Stimulated activated naive CD4-positive, alpha-beta T cell (primary cell): Measurements from ENCODE around the gene PDP2.
A peak's percentile ranks its signal among the peaks of the same experiment; 100 is the strongest.
"Not testable (repeated sequence)": the region's sequence is repeated elsewhere in the genome, so short reads cannot be mapped to it uniquely, and the experiment has no call there.

ENCODE experiments used
- DNase-seq, 6 experiments: peaks; one replicate each; lab custom pipeline; 2025; lab: John Stamatoyannopoulos, UW

The PDP2 gene

DNA sequence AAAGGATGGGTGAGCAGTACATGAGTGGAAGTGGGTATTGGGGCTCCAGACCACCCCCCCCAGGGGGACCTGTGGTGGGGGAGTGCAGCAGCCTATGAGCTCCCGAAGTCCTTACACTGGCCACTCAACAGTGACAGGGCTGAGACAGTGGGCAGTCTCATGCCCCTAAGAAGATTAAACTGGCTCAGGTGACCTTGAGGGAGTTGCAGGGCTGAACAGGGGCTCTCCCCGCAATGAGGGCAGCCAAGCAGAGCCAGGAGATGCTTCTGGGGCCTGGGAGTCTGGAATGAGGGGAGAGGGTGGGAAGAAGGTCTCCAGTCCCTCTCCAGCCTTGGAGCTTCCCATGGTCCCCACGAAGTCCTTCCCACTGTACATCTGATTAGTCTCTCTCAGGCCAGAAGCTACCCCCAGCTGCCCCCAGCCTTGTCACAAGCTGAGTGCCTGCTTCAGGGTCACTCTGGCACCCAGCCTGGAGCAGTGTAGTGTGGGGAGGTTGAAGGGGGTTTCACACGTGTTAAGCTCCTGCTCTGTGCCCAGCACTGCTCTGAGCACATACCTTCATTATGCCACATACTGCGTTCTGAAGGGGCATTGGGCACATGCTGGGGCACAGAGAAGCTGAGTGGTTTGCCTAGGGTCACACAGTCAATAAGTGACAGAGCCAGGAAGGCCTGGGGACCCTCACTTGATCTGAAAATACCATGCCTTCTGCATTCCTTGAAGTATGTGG lies 39.4 kb downstream of the PDP2 start:
- no peak for DNase-seq

DNA sequence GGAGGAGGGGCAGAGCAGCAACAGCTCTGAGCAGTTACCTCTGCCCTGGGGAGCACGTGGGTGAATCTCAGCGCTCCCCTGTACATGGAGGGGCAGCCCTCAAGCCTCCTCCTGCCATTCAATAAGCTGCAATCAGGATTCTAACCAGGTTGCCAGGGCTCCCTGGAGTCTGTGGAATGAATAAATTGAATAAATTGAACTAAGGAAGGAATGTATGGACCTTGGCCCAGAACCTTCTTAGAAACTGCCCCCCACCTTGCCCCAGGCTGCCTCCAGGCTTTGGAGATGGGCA lies 39.9 kb downstream of the PDP2 start:
- DNase-seq, result no peak

DNA sequence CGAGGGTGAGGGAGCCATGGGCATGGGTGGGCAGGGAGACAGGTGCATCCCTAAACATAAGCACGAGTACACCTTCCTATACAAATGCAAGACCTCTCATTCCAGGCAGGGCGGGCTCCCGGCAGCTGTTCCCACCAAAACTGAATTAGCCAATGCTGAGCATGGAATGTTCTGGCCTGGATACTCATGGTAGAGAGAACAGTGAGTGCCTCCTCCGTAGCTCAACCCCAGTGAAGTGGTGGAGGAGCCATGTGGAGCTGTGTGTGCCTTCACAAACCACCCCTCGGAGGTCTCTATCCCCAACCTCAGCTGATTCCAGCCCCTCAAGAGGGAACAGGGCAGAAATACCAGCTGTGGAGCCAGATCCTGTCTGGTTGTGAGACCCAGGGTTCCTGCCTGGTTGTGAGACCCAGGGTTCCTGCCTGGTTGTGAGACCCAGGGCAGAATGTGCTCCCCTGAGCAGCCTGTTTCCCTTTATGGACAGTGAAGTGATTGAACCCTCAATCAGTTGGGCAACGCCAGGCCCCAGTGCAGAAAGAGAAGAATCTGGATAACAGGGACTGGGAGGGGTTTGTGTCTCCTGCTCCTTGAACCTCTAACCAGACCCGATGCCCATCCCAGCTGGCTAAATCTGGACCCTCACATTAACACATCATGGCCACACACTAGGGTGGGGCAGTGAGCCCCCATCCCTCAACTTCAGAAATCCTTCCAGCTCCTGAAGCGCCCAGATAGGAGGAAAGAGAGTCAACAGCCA lies 40.8 kb downstream of the PDP2 start:
- no peak for DNase-seq

GRCh38 chr16:66921729-66922450 lies 41.6 kb downstream of the PDP2 start:
- no peak for DNase-seq

- no peak for DNase-seq
Measured at GRCh38 chr16:66923247-66923731, 43.0 kb downstream of the PDP2 start.

DNA sequence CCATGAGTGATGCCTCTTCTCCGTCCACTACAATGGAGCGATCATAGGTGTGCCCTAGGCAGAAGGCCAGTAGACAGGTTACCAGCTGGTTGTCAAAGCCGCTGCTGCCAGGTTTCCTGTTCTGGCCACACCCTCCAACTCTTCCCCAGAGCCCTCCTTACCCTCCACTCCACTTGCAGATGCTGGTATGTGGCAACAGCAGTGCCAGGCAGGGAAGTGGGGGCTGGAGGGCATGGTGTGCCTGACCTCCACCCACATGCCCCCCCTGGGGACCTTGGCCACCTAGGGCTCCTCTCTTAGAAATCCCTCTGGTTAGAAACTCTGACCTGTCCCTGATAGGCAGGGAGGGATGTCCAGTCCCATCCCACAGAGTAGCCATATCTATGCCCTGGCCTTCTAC lies 43.6 kb downstream of the PDP2 start:
- DNase-seq, result no peak

- peak in 4 of 6 experiments; percentile 8 to 25 (median 13) for DNase-seq
Measured at GRCh38 chr16:66924527-66925321, 44.4 kb downstream of the PDP2 start.

DNA sequence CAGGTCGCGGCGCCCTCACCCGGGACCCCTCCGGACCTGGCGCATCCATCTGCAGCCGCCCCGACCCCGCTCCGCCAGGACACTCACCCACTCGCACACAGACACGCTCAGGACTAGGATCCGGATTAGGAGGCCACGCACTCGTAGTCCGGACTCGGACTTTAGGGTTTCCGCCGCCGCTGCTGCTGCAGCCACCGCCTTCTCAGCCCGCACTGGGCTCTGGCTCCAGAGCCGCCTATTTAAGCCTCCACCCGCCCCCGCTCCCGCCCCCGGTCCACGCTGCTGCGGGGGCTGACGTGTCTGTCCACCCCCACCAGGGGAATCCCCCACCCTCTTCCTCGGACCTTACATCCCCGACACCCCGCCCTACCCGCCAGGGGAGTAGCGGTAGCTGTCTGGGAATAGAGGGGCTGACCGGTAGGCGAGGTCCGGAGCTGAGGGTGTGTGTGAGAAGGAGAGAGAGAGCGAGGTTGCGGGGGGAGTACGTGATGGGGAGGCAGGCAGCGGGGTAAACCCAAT lies 45.1 kb downstream of the PDP2 start, which contains the start of gene RRAD:
RRAD (minus strand) TSS at position 214 of the 519 bp plus-strand sequence. CDS start 356 bp downstream, outside the sequence.
- DNase-seq, result no peak

GRCh38 chr16:66926171-66926947 lies 46.0 kb downstream of the PDP2 start:
- no peak for DNase-seq

DNA sequence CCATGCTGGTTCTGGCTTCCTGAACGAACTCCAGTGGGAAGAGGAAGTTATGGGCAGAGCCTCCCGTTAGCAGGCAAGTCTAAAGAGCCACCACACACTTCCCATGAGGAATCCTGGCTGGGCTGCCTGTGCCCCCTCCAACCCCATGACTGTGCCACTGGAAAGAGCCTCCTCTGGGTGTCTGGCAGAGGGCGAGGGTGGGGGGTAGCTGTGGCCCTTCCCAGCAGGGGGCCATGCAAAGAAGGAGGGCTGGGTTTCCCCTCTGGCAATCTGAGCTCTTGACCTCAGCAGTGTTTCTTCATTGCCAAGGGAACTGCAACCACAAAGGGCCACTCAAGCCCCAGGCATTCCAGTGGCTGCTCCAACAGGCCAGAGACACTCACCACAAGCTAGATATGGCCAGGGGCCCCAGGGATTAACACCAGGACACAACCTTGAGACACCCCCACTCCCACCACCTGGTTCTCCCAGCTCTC lies 46.7 kb downstream of the PDP2 start:
- no peak for DNase-seq

- no peak for DNase-seq
Measured at GRCh38 chr16:66927918-66928649, 47.8 kb downstream of the PDP2 start.

DNA sequence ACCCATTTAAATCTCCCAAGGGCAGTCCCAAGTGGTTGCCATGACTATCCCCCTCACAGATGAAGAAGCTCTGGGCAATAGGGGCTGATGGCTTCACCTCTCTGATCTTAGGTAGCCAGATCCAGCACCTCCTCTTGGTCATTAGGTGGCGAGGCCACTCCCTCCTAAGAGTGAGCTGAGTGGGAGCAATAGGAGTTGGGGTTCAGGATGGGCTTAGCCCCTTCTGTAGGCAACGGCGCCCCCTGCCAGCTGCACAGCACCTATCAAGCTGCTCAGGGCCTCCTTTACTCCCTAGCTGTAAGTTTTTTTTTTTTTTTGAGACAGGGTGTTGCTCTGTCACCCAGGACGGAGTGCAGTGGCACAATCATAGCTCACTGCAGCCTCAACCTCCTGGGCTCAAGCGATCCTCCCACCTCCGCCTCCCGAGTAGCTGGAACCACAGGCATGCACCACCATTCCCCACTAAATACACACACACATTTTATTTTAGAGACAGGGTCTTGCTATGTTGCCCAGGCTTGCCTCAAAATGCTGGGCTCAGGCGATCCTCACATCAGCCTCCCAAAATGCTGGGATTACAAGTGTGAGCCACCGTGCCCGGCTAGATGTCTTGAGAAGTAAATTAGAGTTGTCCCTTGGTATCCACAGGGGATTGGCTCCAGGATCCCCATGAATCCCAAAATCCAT lies 48.5 kb downstream of the PDP2 start:
- DNase-seq, result no peak

- no peak for DNase-seq
Measured at GRCh38 chr16:66930189-66930588, 49.9 kb downstream of the PDP2 start.

DNA sequence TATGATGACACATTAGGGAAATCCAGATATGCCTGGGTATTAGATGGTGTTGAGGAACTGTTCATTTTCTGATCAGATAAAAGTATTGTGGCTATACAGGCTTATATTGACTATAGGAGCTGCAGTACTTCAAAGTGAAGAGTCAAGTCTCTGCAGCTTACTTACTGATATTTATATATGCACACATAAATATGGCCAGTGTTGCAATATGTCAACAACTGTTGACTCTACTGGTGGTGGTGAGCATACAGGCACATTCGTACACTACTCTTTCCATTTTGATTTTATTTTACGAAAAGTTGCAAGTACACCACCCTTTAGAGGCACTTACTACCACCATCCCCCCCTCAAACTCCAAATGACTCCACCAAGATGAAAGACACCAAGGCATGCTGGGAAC lies 51.4 kb downstream of the PDP2 start:
- no peak for DNase-seq

DNA sequence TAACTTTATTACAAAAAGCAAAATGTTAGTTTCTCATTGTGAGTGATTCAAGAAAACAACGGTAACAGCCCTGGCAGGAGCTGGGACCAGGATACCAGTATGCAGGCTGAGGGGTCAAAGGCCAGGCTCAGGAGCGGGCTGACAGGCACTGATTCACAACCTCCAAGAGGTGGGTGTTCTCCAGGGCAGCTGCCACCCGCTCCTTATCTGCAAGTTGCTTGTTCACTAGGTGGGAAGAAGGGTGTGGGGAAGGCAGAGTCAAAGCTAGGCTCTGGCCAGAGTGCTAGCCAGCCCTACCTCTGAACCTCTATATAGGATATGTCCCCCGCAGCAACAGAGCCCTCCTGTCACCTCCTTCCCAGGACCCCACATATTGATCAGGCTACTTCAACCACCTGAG lies 51.8 kb downstream of the PDP2 start:
- no peak for DNase-seq

GRCh38 chr16:66933776-66934137 lies 53.4 kb downstream of the PDP2 start:
- no peak for DNase-seq

- peak; percentile 80 to 92 (median 84) for DNase-seq
Measured at GRCh38 chr16:66934138-66934838, 54.0 kb downstream of the PDP2 start, which contains the start of gene CIAO2B. TSS of gene CIAO2B (minus strand) at chr16:66934402. CDS start at chr16:66934364, 38 bp downstream.

GRCh38 chr16:66934839-66935313 lies 54.6 kb downstream of the PDP2 start:
- not testable (repeated sequence) for DNase-seq
